GM23248 (cell line): Measurements from ENCODE around the gene MTMR2. TPM values are rescaled to one million over a fixed set of nuclear protein-coding genes. Genes with fewer than 3 reads are reported as not detected.

Experiments
- DNase-seq: peaks from one replicate; pipeline ENCODE4 v3.0.0-alpha.2; 2015
- H2AFZ ChIP-seq: fragments of 200-600 bp; sonication (generic); 2 replicates; pipeline ENCODE4 v1.6.1; 2016; ENCODE audit warnings: antibody characterized with exemption
- H3F3A ChIP-seq: fragments of 200-600 bp; sonication (generic); 2 replicates; pipeline ENCODE4 v1.6.1; 2016; ENCODE audit warnings: mild to moderate bottlenecking, antibody characterized with exemption, mixed run types; ENCODE audit not compliant: insufficient read depth
- H3K27ac ChIP-seq: fragments of 200-600 bp; sonication (generic); 2 replicates; pipeline ENCODE4 v1.5.1; 2016; ENCODE audit warnings: mild to moderate bottlenecking
- H3K27me3 ChIP-seq: fragments of 200-600 bp; sonication (generic); replicated peaks from 2 replicates; pipeline ENCODE4 v1.6.1; 2016; ENCODE audit warnings: mild to moderate bottlenecking; ENCODE audit not compliant: insufficient read depth
- H3K36me3 ChIP-seq: fragments of 200-600 bp; sonication (generic); 2 replicates; pipeline ENCODE4 v1.6.1; 2016; ENCODE audit warnings: low read depth, mild to moderate bottlenecking
- H3K4me1 ChIP-seq: fragments of 200-600 bp; sonication (generic); 2 replicates; pipeline ENCODE4 v1.6.1; 2016; ENCODE audit warnings: mild to moderate bottlenecking; ENCODE audit not compliant: insufficient read depth
- H3K4me2 ChIP-seq: fragments of 200-600 bp; sonication (generic); one replicate; pipeline ENCODE4 v1.6.1; 2016; ENCODE audit warnings: mild to moderate bottlenecking; ENCODE audit not compliant: unreplicated experiment
- H3K4me3 ChIP-seq: fragments of 200-600 bp; sonication (generic); 2 replicates; pipeline ENCODE4 v1.5.1; 2016; ENCODE audit warnings: mild to moderate bottlenecking
- H3K79me2 ChIP-seq: fragments of 200-600 bp; sonication (generic); 2 replicates; pipeline ENCODE4 v1.6.1; 2016; ENCODE audit warnings: mild to moderate bottlenecking; ENCODE audit not compliant: insufficient read depth
- H3K9ac ChIP-seq: fragments of 200-600 bp; sonication (generic); 2 replicates; pipeline ENCODE4 v1.6.1; 2016; ENCODE audit warnings: mild to moderate bottlenecking
- H3K9me2 ChIP-seq: fragments of 200-600 bp; sonication (generic); 2 replicates; pipeline ENCODE4 v1.6.1; 2016; ENCODE audit warnings: mixed run types, mild to moderate bottlenecking, moderate library complexity; ENCODE audit not compliant: insufficient read depth
- H3K9me3 ChIP-seq: fragments of 200-600 bp; sonication (generic); one replicate; pipeline ENCODE4 v1.6.1; 2017; ENCODE audit warnings: low read depth
- H4K20me1 ChIP-seq: fragments of 200-600 bp; sonication (generic); 2 replicates; pipeline ENCODE4 v1.6.0; 2016; ENCODE audit not compliant: insufficient read depth
- EZH2 ChIP-seq: fragments of 200-600 bp; sonication (generic); IDR thresholded peaks from 2 replicates; pipeline ENCODE4 v1.6.1; 2018; ENCODE audit warnings: antibody characterized with exemption, mild to moderate bottlenecking; ENCODE audit not compliant: insufficient read depth, poor library complexity, severe bottlenecking
- EZH2phosphoT487 ChIP-seq: fragments of 200-600 bp; sonication (generic); IDR thresholded peaks from 2 replicates; pipeline ENCODE4 v1.6.1; 2018; ENCODE audit warnings: antibody characterized with exemption, moderate library complexity, mild to moderate bottlenecking, low read depth; ENCODE audit not compliant: insufficient read depth
- WGBS, 2 experiments: methylation state at CpG; one replicate each; pipeline ENCODE4 v1.1.6; 2015 to 2017; ENCODE audit warnings: low lambda C conversion rate in 2 of 2, low coverage in 1 of 2; ENCODE audit errors: missing lambda C conversion rate in 2 of 2; 5-methylcytosine and 5-hydroxymethylcytosine counted together
- in situ Hi-C: fragments of 300-500 bp; cut with MboI; formaldehyde crosslinking; loops from 2 replicates; pipeline ENCODE4 v1.15.0; 2020
- polyA plus RNA-seq: library from polyadenylated mRNA; unstranded; fragments of >200 nt; fragmentation: Nextera tagmentation; extraction: Ambion mirVana; gene quantifications from 2 replicates; pipeline ENCODE4 v1.2.1, GENCODE V29; 2016
- total RNA-seq: library from RNA; depleted of rRNA; stranded (reverse); fragments of >200 nt; shearing (Covaris generic); gene quantifications from 2 replicates; pipeline ENCODE4 v1.2.3, GENCODE V29; 2014

MTMR2 gene
- total and polyA plus RNA-seq, 2 experiments from 2014 or later = 32.4 to 42.1 TPM

DNA sequence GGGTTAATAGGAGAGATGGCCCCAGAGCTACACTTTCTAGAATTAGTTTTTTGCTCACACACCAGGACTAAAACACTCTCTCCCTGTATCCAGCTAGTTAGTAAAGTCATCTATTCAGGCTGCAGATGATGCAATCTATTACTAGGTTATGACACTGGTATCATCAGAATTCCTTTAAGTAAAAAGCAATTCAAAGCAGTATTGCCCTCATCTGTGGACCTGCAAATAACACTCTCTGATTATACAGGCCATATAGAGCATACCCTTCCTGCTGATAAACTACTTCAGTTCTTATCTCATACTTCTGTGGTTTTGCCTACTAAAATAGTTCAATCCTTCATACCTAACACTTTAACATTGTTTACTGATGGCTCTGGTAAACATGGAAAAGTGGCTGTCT is 13.5 kb upstream of the MTMR2 start:
- DNase-seq = peak; percentile 27
- Histone ChIP-seq H3K27me3 (no peaks in the 10 kb centered on the region), H3K27ac (no peak overlapping the region), H3K4me2 (no peak overlapping the region), H4K20me1 (no peaks in the 10 kb centered on the region), H3K9me3 (no peaks in the 10 kb centered on the region), H3K9me2 (no peaks in the 10 kb centered on the region), H3K9ac (no peak overlapping the region), H3F3A (no peaks in the 10 kb centered on the region), H2AFZ (no peak overlapping the region), H3K79me2 (no peaks in the 10 kb centered on the region), H3K4me1 (no peaks in the 10 kb centered on the region), H3K4me3 (no peak overlapping the region), H3K36me3 (no peaks in the 10 kb centered on the region)
- TF ChIP-seq EZH2phosphoT487 = no peak
- TF ChIP-seq EZH2 = no peak
- in situ Hi-C loops = no loop called here

DNA sequence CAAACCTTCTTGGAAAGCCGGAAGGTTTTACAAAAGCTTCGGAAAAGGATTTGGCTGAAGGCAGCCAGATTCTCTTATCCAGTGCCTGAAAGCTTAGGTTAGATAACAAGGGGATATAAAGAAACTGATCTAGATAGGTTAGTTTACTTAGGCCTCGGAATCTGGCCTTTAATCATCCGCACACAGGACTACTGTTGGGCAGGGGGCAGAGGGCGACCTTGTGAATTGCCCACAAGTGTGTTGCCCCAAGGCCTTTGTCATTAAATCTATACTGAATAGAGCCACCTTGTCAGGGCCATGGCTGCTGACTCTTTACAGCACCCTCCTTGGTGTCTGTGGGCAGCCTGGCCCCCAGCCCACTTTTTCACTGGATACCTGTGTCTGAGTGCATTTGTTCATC is 9.7 kb upstream of the MTMR2 start:
- Histone ChIP-seq H3K9ac (no peak overlapping the region), H4K20me1 (no peaks in the 10 kb centered on the region), H3K36me3 (no peaks in the 10 kb centered on the region), H3K27me3 (no peaks in the 10 kb centered on the region), H2AFZ (no peak overlapping the region), H3K4me2 (no peak overlapping the region), H3K9me2 (no peaks in the 10 kb centered on the region), H3K4me1 (no peaks in the 10 kb centered on the region), H3F3A (no peaks in the 10 kb centered on the region), H3K4me3 (no peak overlapping the region), H3K27ac (no peak overlapping the region), H3K9me3 (no peaks in the 10 kb centered on the region), H3K79me2 (no peaks in the 10 kb centered on the region)
- no peak for DNase-seq
- TF ChIP-seq EZH2phosphoT487 = no peak
- TF ChIP-seq EZH2 = no peak
- in situ Hi-C loops = no loop called here
- WGBS, 2 experiments = 83 to 88% methylated on average over 5 of the region's 5 CpGs

DNA sequence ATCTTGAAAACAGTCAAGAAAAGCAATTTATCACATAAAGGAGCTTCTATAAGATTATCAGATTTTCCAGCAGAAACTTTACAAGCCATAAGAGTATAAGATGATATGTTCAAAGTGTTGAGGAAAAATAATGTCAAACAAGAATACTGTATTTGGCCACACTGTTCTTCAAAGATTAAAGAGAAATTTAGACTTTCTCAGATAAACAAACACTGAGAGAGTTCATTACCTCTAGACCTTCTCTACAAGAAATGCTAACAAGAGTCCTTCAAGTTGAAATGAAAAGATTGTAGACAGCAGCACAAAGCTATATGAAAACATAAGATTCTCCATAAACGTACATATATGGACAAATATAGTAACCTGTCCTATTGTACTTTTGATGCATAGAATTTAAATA is 8.0 kb upstream of the MTMR2 start:
- no peak for DNase-seq
- TF ChIP-seq EZH2 = no peak
- no peak for TF ChIP-seq EZH2phosphoT487
- in situ Hi-C loops = no loop called here
- no peak overlapping the region for H2AFZ ChIP-seq
- H3K9me3 ChIP-seq = no peaks in the 10 kb centered on the region
- no peaks in the 10 kb centered on the region for H3K4me1 ChIP-seq
- H3K4me2 ChIP-seq = no peak overlapping the region
- no peak overlapping the region for H3K9ac ChIP-seq
- no peaks in the 10 kb centered on the region for H3K27me3 ChIP-seq
- H3K27ac ChIP-seq = no peak overlapping the region
- H4K20me1 ChIP-seq = no peaks in the 10 kb centered on the region
- H3K36me3 ChIP-seq = no peaks in the 10 kb centered on the region
- H3K79me2 ChIP-seq = no peaks in the 10 kb centered on the region
- H3K9me2 ChIP-seq = no peaks in the 10 kb centered on the region
- 23 to 34% methylated on average over 1 of the region's 1 CpG for WGBS, 2 experiments
- no peaks in the 10 kb centered on the region for H3F3A ChIP-seq
- H3K4me3 ChIP-seq = no peak overlapping the region

DNA sequence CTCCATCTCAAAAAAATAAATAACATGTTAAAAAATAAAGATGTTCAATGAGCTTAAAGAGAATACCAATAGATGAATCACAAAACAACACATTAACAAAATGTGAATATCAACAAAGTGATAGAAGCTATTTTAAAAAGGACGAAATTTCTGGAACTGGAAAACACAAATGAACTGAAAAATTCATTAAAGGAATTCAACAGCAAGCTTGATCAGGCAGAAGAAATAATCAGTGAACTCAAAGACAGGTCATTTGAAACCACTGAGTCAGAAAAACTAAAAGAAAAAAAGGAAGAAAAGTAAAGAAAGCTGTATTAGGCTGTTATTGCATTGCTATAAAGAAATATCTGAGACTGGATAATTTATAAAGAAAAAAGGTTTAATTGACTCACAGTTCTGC is 7.0 kb upstream of the MTMR2 start:
- H3K27me3 ChIP-seq = no peaks in the 10 kb centered on the region
- H3K4me3 ChIP-seq = no peak overlapping the region
- no peak overlapping the region for H3K27ac ChIP-seq
- no peak for DNase-seq
- H3K9ac ChIP-seq = no peak overlapping the region
- no peaks in the 10 kb centered on the region for H3K4me1 ChIP-seq
- in situ Hi-C loops = no loop called here
- H3K9me3 ChIP-seq = no peaks in the 10 kb centered on the region
- no peak overlapping the region for H2AFZ ChIP-seq
- TF ChIP-seq EZH2 (no peak), EZH2phosphoT487 (no peak)
- no peaks in the 10 kb centered on the region for H3K36me3 ChIP-seq
- no peaks in the 10 kb centered on the region for H4K20me1 ChIP-seq
- peaks cover 6% of the 10 kb centered on the region; the same call in 1 of the 2 replicates for H3F3A ChIP-seq
- 39 to 54% methylated on average over 1 of the region's 1 CpG for WGBS, 2 experiments
- H3K79me2 ChIP-seq = no peaks in the 10 kb centered on the region
- H3K9me2 ChIP-seq = no peaks in the 10 kb centered on the region
- H3K4me2 ChIP-seq = no peak overlapping the region

DNA sequence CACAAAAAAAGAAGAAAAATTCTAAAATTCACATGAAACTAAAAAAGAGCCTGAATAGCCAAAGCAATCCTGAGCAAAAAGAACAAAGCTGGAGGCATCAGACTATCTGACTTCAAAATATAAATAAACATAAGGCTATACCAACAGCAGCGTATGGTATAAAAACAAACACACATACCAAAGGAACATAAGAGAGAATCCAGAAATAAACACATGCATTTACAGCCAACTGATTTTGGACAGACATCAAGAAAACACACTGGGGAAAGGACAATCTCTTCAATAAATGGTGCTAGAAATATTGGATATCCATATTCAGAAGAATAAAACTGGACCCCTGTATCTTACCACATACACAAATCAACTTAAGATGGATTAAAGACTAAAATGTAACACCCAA is 2.8 kb upstream of the MTMR2 start:
- Histone ChIP-seq H4K20me1 (no peaks in the 10 kb centered on the region), H3K9me3 (no peaks in the 10 kb centered on the region), H3K4me1 (peaks cover 17% of the 10 kb centered on the region), H3K36me3 (no peaks in the 10 kb centered on the region), H3K27me3 (no peaks in the 10 kb centered on the region), H3F3A (peaks cover 34% of the 10 kb centered on the region), H3K27ac (no peak overlapping the region), H3K79me2 (peaks cover 38% of the 10 kb centered on the region), H3K9ac (no peak overlapping the region), H3K9me2 (no peaks in the 10 kb centered on the region), H3K4me3 (no peak overlapping the region), H2AFZ (no peak overlapping the region), H3K4me2 (no peak overlapping the region)
- in situ Hi-C loops = no loop called here
- TF ChIP-seq EZH2 (no peak), EZH2phosphoT487 (no peak)
- no peak for DNase-seq
- WGBS, 2 experiments = 100% methylated on average over 1 of the region's 1 CpG
